Stomach (tissue), 9 donors: ENCODE results near the gene PLEKHO2. TPM values are rescaled to one million over a fixed set of nuclear protein-coding genes. Genes with fewer than 3 reads are reported as not detected.

ENCODE experiments used
- DNase-seq, 2 donors: peaks; one replicate each; pipeline versions ENCODE4 v3.0.0 to v3.0.0-alpha.2; 2013 to 2019
- H3K27ac ChIP-seq, 5 donors: fragments of 200-600 bp in 4 of 5; sonication (generic) in 4 of 5; one replicate each; pipeline ENCODE4 v1.5.1; 2013 to 2019; ENCODE audit warnings: mild to moderate bottlenecking in 1 of 5, moderate library complexity in 1 of 5
- H3K27me3 ChIP-seq, 3 donors: fragments of 200-600 bp; sonication (generic); one replicate each; pipeline ENCODE4 v1.5.1; 2017 to 2019; ENCODE audit warnings: mixed run types in 1 of 3
- H3K36me3 ChIP-seq, 4 donors: fragments of 200-600 bp; sonication (generic); 1 replicate in 3 of 4; 2 replicates in 1 of 4; pipeline ENCODE4 v1.5.1; 2016 to 2019
- H3K4me1 ChIP-seq, 4 donors: fragments of 200-600 bp; sonication (generic); one replicate each; pipeline ENCODE4 v1.5.1; 2016 to 2019
- H3K4me3 ChIP-seq, 4 donors: fragments of 200-600 bp; sonication (generic) in 3 of 4; one replicate each; pipeline ENCODE4 v1.5.1; 2016 to 2019; ENCODE audit warnings: mild to moderate bottlenecking in 1 of 4
- H3K9me3 ChIP-seq, 4 donors: fragments of 200-600 bp; sonication (generic); one replicate each; pipeline ENCODE4 v1.5.1; 2016 to 2019
- EP300 ChIP-seq: sonication (generic); formaldehyde crosslinking; IDR thresholded peaks from one replicate; pipeline ENCODE4 v1.6.1; 2017; ENCODE audit warnings: antibody characterized with exemption
- POLR2A ChIP-seq, 4 donors: fragments of 450-650 bp; IDR thresholded peaks; one replicate each; pipeline ENCODE4 v1.6.1; 2016; ENCODE audit warnings: antibody characterized with exemption in 4 of 4, control low read depth in 2 of 4, mild to moderate bottlenecking in 1 of 4, moderate library complexity in 1 of 4
- POLR2AphosphoS5 ChIP-seq, 3 donors: sonication (generic); formaldehyde crosslinking; IDR thresholded peaks; one replicate each; pipeline ENCODE4 v1.6.1; 2016; ENCODE audit warnings: antibody characterized with exemption in 3 of 3
- WGBS, 5 donors: extraction: QIAGEN DNeasy Blood & Tissue Kit in 3 of 5; methylation state at CpG; one replicate each; pipeline versions ENCODE4 v1.1.5 to v1.1.7; 2013 to 2018; 5-methylcytosine and 5-hydroxymethylcytosine counted together
- intact Hi-C: fragments of 100-400 bp; cut with DNase I; formaldehyde crosslinking; loops from one replicate; pipeline ENCODE4 v1.15.1; 2023; ENCODE audit warnings: low total_unique reads
- polyA plus RNA-seq, 3 donors: library from polyadenylated mRNA; stranded (reverse); fragments of 200-250 nt; gene quantifications; one replicate each; pipeline ENCODE4 v1.2.3, GENCODE V29; 2013
- total RNA-seq, 5 donors: library from RNA; depleted of rRNA; stranded (reverse); fragments of >200 nt; gene quantifications; one replicate each; pipeline versions ENCODE4 v1.1.0 to v1.2.3, GENCODE V29; 2014 to 2016
- TF ChIP-seq, protein P1 (sequence below), 7 experiments: fragments of 450-650 bp in 4 of 7; fragments of 200-600 bp in 3 of 7; sonication (generic) in 3 of 7; IDR thresholded peaks; one replicate each; pipeline ENCODE4 v1.5.1; 2016 to 2019; ENCODE audit warnings: antibody characterized with exemption in 7 of 7, control low read depth in 2 of 7, mild to moderate bottlenecking in 1 of 7
- donor health status: healthy with polysubstance abuse.
- donor health status: Bipolar disorder and iron deficiency.
- donor health status: healthy.

The PLEKHO2 gene
- total and polyA plus RNA-seq, 8 donors = 7.5 to 25.4 (median 18.3) TPM

DNA sequence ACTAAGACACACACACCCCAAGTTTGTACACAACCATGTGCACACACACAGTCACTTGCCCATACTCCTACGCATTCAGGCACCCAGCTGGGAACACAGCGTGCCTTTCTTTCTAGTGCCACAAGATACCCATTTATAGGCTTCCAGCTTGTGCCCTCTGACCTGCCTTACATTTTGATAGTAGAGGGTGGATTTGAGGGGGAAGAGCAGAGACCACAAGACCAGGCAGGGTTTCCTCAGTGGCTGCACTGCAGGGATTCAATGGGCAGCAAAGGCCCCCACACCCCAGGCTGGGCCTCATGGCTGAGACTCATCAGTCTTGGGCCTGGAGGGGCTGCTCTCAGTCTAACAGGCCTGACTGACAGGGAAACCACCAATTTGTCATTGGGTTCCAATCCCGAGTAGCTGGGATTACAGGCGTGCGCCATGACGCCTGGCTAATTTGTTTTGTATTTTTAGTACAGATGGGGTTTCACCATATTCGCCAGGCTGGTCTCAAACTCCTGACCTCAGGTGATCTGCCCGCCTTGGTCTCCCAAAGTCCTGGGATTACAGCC lies 51.2 kb downstream of the PLEKHO2 start:
- no peak for DNase-seq
- intact Hi-C loops = no loop called here
- peak overlapping the region; percentile 82 to 91 (median 86) for H3K27ac ChIP-seq
- H3K27me3 ChIP-seq = no peaks in the 10 kb centered on the region
- peaks cover 40 to 69% (median 52%) of the 10 kb centered on the region in 4 donors for H3K4me1 ChIP-seq
- TF ChIP-seq POLR2AphosphoS5 (IDR thresholded peaks at IDR 0.05) (no peak), POLR2A (IDR thresholded peaks at IDR 0.05) (no peak), EP300 (no peak)
- TF ChIP-seq, protein P1, sequence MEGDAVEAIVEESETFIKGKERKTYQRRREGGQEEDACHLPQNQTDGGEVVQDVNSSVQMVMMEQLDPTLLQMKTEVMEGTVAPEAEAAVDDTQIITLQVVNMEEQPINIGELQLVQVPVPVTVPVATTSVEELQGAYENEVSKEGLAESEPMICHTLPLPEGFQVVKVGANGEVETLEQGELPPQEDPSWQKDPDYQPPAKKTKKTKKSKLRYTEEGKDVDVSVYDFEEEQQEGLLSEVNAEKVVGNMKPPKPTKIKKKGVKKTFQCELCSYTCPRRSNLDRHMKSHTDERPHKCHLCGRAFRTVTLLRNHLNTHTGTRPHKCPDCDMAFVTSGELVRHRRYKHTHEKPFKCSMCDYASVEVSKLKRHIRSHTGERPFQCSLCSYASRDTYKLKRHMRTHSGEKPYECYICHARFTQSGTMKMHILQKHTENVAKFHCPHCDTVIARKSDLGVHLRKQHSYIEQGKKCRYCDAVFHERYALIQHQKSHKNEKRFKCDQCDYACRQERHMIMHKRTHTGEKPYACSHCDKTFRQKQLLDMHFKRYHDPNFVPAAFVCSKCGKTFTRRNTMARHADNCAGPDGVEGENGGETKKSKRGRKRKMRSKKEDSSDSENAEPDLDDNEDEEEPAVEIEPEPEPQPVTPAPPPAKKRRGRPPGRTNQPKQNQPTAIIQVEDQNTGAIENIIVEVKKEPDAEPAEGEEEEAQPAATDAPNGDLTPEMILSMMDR (IDR thresholded peaks at IDR 0.05) = no peak
- no peaks in the 10 kb centered on the region for H3K36me3 ChIP-seq
- no peaks in the 10 kb centered on the region for H3K9me3 ChIP-seq
- WGBS, 5 donors = 81 to 93% (median 85%) methylated on average over 7 to 8 of the region's 8 CpGs
- no peak overlapping the region for H3K4me3 ChIP-seq

DNA sequence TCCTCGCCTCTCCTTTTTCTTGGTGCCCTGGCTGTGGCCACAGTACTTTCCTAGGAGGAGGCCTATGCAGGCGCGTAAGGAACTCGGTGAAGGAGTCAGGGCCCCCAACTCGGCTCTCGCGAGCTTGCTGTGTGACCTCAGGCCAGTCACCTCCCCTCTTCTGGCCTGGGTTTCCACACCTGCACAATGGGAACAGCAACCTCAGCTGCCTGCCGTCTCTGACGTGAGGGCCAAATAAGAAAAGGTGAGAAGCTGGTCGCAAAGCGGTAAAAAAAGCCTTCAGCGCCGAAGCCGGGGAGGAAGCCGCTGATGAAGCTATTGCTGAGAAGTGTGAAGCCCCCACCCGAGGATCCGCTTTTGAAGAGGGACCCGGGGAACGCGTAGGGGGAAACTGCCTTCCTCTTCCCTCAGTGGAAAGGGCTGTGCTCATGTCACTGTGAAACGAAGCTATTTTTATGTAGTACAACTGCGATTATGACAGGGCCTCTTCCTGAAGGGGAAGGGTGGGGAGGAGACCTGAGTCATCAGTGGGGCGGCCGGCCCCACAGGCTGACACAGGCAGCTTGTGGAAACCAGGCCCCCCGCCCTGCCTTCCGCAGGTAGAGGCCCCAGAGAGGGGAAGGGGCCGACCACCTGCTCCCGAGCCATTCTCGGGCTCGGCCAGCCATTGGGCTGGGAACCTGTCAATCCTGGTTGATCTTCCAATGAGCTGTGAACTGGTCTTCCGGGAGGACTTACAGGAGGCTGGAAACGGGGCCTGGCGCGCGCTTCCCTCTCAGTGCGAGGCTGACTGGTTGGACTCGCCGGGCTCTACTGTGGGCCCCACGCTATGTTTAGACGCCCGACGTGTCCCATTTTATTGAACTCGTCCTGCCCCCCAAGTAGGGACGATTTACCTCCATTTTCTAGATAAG lies 52.0 kb downstream of the PLEKHO2 start:
- H3K4me1 ChIP-seq = peaks cover 43 to 76% (median 54%) of the 10 kb centered on the region in 4 donors
- peak overlapping the region; percentile 82 to 91 (median 86) for H3K27ac ChIP-seq
- intact Hi-C loops = no loop called here
- 21 to 40% (median 30%) methylated on average over 43 to 44 of the region's 44 CpGs for WGBS, 5 donors
- H3K36me3 ChIP-seq = no peaks in the 10 kb centered on the region
- TF ChIP-seq POLR2AphosphoS5 (IDR thresholded peaks at IDR 0.05) (peak in 2 of 3 donors; percentile 70 to 78), POLR2A (IDR thresholded peaks at IDR 0.05) (peak in 1 of 4 donors; percentile 7)
- TF ChIP-seq, protein P1 (IDR thresholded peaks at IDR 0.05) = no peak
- H3K27me3 ChIP-seq = no peaks in the 10 kb centered on the region
- H3K9me3 ChIP-seq = no peaks in the 10 kb centered on the region
- DNase-seq = peak; percentile 91 to 99
- peak overlapping the region; percentile 2 to 37 (median 28) for H3K4me3 ChIP-seq

DNA sequence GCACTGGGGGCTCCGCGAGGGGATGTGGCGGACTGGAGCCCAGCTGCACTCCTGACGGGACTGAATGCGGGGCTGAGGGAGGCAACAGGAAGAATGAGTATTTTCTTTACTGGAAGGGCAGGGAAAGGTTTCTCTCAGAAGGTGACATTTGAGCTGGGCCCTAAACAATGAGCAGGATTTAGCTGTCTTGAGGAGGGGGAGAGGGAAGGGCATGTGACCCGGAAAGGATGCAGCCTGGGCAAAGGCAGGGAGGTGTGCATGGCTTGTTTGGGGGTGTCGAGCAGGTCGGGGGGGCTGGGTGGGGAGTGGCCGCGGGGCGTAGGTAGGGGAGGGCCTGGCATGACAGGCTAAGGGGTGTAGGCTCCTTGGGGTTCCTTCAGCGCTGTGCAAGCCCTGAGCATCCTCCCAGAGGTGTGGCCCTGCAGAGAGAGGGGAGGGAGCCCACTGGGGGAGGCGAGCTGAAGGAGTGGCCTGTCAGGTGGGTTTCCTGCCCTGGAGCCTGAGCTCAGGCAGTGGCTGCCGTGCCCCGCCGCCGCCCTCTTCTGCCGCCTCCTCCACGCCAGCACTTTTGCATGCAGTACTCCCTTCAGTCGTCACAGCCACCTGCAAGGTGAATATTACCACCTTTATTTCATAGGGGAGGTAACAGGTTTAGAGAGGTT lies 52.8 kb downstream of the PLEKHO2 start:
- intact Hi-C loops = no loop called here
- H3K9me3 ChIP-seq = no peaks in the 10 kb centered on the region
- DNase-seq = peak; percentile 61 to 88
- no peaks in the 10 kb centered on the region for H3K36me3 ChIP-seq
- WGBS, 5 donors = 39 to 51% (median 44%) methylated on average over 16 to 20 of the region's 20 CpGs
- TF ChIP-seq EP300 (no peak), POLR2AphosphoS5 (IDR thresholded peaks at IDR 0.05) (no peak), POLR2A (IDR thresholded peaks at IDR 0.05) (no peak)
- TF ChIP-seq, protein P1 (IDR thresholded peaks at IDR 0.05) = no peak
- H3K4me3 ChIP-seq = peak overlapping the region; percentile 14 to 37 (median 28)
- peak overlapping the region; percentile 82 to 91 (median 86) for H3K27ac ChIP-seq
- no peaks in the 10 kb centered on the region for H3K27me3 ChIP-seq
- H3K4me1 ChIP-seq = peaks cover 43 to 76% (median 54%) of the 10 kb centered on the region in 4 donors
